GM12892 (cell line): Measurements from ENCODE around the gene ABCA1.

Source experiments
- POLR2A ChIP-seq: IDR thresholded peaks from 2 replicates; pipeline ENCODE4 v1.6.1; 2011; ENCODE audit warnings: low read depth, low read length, control low read depth
- POLR2AphosphoS5 ChIP-seq: IDR thresholded peaks from 2 replicates; pipeline ENCODE4 v1.6.1; 2011; ENCODE audit warnings: low read depth, low read length, control low read depth
- TAF1 ChIP-seq: IDR thresholded peaks from 2 replicates; pipeline ENCODE4 v1.6.1; 2011; ENCODE audit warnings: low read depth, mild to moderate bottlenecking, control low read depth, low read length, borderline replicate concordance

DNA sequence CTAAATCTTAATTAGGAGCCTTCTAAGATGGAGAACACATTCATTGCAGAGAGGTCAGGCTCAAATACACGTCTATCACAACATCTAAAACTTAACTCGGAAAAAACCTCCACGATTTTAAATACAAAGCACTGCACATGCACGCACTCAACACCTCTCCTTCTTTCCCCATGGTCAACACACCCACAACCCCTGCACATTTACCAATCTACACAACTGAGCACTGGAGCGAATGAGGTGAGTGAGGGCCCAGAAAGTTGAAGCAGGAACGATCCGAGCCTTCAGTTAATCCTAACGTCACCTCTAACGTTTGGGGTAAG is 180.8 kb downstream of the ABCA1 start:
- TF ChIP-seq TAF1, result no peak
- TF ChIP-seq POLR2A, result no peak
- TF ChIP-seq POLR2AphosphoS5, result no peak
